Calu3 (cell line): ENCODE data around the gene ZNF25. TPM values are rescaled to one million over a fixed set of nuclear protein-coding genes. Genes with fewer than 3 reads are reported as not detected.

ENCODE experiments used
- BruUV-seq: library from RNA; stranded (reverse); fragments of 400-500 nt; replicated peaks from 2 replicates; lab custom pipeline; 2021; lab: Mats Ljungman, UMichigan
- CTCF ChIA-PET: fragments of 300-600 bp; sonication (Branson Sonifier 250); formaldehyde crosslinking; loops from one replicate; lab custom pipeline; 2022; ENCODE audit warnings: antibody characterized with exemption; lab: Charles Lee
- DNase-seq: peaks from one replicate; pipeline ENCODE4 v3.0.0; 2022
- H3K27ac Mint-ChIP-seq: one replicate; pipeline ENCODE4 v1.8.0; 2022; ENCODE audit warnings: mixed read lengths; ENCODE audit not compliant: unreplicated experiment
- H3K27me3 Mint-ChIP-seq: one replicate; pipeline ENCODE4 v1.8.0; 2022; ENCODE audit warnings: mixed read lengths; ENCODE audit not compliant: unreplicated experiment
- H3K36me3 Mint-ChIP-seq: one replicate; pipeline ENCODE4 v1.8.0; 2022; ENCODE audit warnings: mild to moderate bottlenecking, moderate library complexity, mixed read lengths; ENCODE audit not compliant: insufficient read depth, unreplicated experiment
- H3K4me1 Mint-ChIP-seq: one replicate; pipeline ENCODE4 v1.8.0; 2022; ENCODE audit warnings: mild to moderate bottlenecking, low read depth, mixed read lengths; ENCODE audit not compliant: unreplicated experiment
- H3K4me3 Mint-ChIP-seq: one replicate; pipeline ENCODE4 v1.8.0; 2022; ENCODE audit warnings: mild to moderate bottlenecking, low read depth, moderate library complexity, mixed read lengths; ENCODE audit not compliant: unreplicated experiment
- H3K9me3 Mint-ChIP-seq: one replicate; pipeline ENCODE4 v1.8.0; 2022; ENCODE audit warnings: low read depth, mixed read lengths; ENCODE audit not compliant: unreplicated experiment
- CTCF ChIP-seq: fragments of 200-600 bp; IDR thresholded peaks from one replicate; pipeline ENCODE4 v1.8.0; 2022; ENCODE audit warnings: antibody characterized with exemption; ENCODE audit not compliant: unreplicated experiment
- intact Hi-C: fragments of 100-400 bp; cut with micrococcal nuclease; formaldehyde crosslinking; loops from one replicate; pipeline ENCODE4 v1.10.0; 2022; ENCODE audit not compliant: unreplicated experiment
- total RNA-seq: library from RNA; stranded (reverse); gene quantifications from 2 replicates; pipeline ENCODE4 v1.2.3, GENCODE V29; 2022

Gene ZNF25
- total RNA-seq, 1 experiment from 2014 or later: 2.8 TPM

DNA sequence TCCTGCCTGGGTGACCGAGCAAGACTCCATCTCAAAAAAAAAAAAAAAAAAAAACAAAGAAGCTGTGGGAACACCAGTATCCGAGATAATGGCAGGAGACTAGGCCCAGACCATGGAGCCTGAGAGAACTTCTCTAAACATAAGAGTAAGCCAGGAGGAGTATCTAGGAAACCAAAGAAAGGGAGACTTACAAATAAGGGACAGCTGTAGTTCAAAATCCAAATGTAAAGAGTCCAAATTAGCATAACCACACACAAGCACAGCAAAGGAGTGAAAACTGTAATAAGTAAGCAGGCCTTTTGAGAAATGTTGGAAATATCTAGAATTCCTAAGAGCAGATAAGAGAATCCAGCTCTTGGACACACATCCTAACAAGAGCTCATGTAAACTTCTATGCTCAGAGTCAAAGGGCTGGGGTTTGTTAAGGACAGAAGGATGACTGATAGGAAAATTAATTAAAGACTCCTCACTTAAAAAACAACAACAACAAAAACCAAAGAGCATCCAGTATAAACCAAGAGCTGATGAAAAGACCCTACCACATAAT is 15.8 kb downstream of the ZNF25 start:
- intact Hi-C loops: no loop called here
- no peak for DNase-seq
- Mint-ChIP-seq H3K4me3 (no peak overlapping the region), H3K27me3 (no peaks in the 10 kb centered on the region), H3K4me1 (no peaks in the 10 kb centered on the region), H3K36me3 (no peaks in the 10 kb centered on the region), H3K9me3 (peaks cover 20% of the 10 kb centered on the region), H3K27ac (no peak overlapping the region)
- no peak for TF ChIP-seq CTCF
- CTCF ChIA-PET: interaction anchor here (0.5 kb wide), 1 partner anchor 16 kb away, joined by 3 read pairs; no protein-coding TSS in a partner anchor
- no TSS peak for BruUV-seq

GRCh38 chr10:37957841-37958240 is 18.6 kb downstream of the ZNF25 start:
- H3K27me3 Mint-ChIP-seq: no peaks in the 10 kb centered on the region
- no TSS peak for BruUV-seq
- CTCF ChIA-PET: no interaction called here
- intact Hi-C loops: no loop called here
- H3K9me3 Mint-ChIP-seq: peaks cover 29% of the 10 kb centered on the region
- TF ChIP-seq CTCF: no peak
- H3K36me3 Mint-ChIP-seq: no peaks in the 10 kb centered on the region
- DNase-seq: no peak
- H3K4me3 Mint-ChIP-seq: no peak overlapping the region
- H3K27ac Mint-ChIP-seq: no peak overlapping the region
- H3K4me1 Mint-ChIP-seq: no peaks in the 10 kb centered on the region

DNA sequence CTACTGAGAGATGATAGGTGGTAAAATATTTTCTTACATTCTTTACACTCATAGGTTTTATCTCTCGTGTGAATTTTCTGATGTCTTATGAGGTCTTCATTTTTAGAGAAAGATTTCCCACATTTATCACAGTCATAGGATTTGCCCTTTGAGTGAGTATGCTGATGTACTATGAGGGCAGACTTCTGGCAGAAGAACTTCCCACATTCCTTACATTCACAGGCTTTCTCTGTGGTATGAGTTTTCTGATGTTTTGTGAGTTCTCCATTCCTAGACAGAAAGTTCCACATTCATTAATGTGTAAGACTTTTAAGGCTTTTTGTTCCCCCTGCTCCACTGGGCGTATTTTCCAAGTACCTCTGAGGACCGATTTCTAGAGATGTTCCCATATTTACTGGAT is 23.5 kb downstream of the ZNF25 start:
- Mint-ChIP-seq H3K27ac (no peak overlapping the region), H3K9me3 (peaks cover 32% of the 10 kb centered on the region), H3K4me1 (no peaks in the 10 kb centered on the region), H3K27me3 (no peaks in the 10 kb centered on the region), H3K4me3 (no peak overlapping the region), H3K36me3 (no peaks in the 10 kb centered on the region)
- no peak for DNase-seq
- CTCF ChIA-PET: no interaction called here
- no TSS peak for BruUV-seq
- intact Hi-C loops: no loop called here
- no peak for TF ChIP-seq CTCF

DNA sequence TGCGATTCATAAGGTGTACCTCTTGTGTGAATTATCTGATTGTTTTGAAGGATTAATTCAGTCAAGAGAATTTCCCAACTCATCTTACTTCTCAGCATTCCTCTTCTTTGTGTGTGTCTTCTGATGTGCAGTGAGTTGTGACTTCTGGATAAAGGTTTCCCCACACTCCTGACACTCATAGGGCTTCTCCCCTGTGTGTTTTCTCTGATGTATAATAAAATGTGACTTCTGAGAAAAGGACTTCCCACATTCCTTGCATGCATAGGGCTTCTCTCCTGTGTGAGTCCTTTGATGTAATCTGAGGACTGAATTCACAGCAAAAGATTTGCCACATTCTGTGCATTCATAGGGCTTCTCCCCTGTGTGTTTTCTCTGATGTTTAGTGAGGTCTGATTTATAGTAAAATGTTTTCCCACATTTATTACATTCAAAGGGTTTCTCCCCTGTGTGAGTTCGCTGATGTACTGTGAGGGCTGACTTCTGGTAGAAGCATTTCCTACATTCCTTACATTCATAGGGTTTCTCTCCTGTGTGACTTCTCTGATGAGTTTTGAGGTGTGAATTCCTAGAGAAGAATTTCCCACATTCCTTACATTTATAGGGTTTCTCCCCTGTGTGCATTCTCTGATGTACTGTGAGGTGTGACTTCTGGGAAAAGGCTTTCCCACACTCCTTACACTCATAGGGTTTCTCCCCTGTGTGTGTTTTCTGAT is 24.2 kb downstream of the ZNF25 start:
- Mint-ChIP-seq H3K9me3 (peaks cover 31% of the 10 kb centered on the region), H3K27ac (no peak overlapping the region), H3K4me3 (no peak overlapping the region), H3K27me3 (no peaks in the 10 kb centered on the region), H3K4me1 (no peaks in the 10 kb centered on the region), H3K36me3 (no peaks in the 10 kb centered on the region)
- CTCF ChIA-PET: no interaction called here
- no TSS peak for BruUV-seq
- TF ChIP-seq CTCF: no peak
- intact Hi-C loops: no loop called here
- DNase-seq: no peak
